ENCODE data around the gene NXPE2.

DNA sequence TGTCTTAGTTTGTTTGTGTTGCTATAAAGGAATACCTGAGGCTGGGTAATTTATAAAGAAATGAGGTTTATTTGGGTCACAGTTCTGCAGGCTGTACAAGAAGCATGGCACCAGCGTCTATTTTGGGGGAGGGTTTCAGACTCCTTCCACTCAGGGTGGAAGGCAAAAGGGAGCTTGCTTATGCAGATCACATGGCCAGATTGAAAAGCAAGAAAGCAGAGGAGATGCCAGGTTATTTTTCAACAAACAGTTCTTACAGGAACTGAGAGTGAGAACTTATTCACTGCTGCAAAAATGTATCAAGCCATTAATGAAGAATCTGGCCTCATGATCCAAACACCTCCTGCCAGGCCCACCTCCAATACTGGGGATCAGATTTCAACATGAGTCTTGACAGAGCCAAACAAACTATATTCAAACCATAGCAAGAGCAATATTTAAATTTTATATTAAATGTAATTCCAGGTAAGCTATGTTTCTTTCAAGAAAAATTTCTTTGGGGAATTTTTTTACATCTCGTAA is 66.9 kb downstream of the NXPE2 start:
- TF ChIP-seq CTCF (IDR thresholded peaks at IDR 0.05) (no peak), POLR2AphosphoS5 (IDR thresholded peaks at IDR 0.05) (no peak), POLR2A (IDR thresholded peaks at IDR 0.05) (no peak)

Measured in breast epithelium (tissue), 3 donors.